Right renal cortex interstitium (tissue), 3 donors: ENCODE data around the gene POMT1. TPM values are rescaled to one million over a fixed set of nuclear protein-coding genes. Genes with fewer than 3 reads are reported as not detected.
"Not testable (repeated sequence)": the region's sequence is repeated elsewhere in the genome, so short reads cannot be mapped to it uniquely, and the experiment has no call there.

ENCODE experiments used
- DNase-seq, 3 donors: peaks; one replicate each; pipeline ENCODE4 v3.0.0-alpha.2; 2013; ENCODE audit warnings: low read depth in 3 of 3, low spot score in 2 of 3
- polyA plus RNA-seq, 3 donors: library from polyadenylated mRNA; unstranded; fragments of 120-200 nt; gene quantifications; one replicate each; pipeline ENCODE4 v1.2.1, GENCODE V29; 2013; ENCODE audit not compliant: insufficient read length in 3 of 3

The POMT1 gene, protein sequence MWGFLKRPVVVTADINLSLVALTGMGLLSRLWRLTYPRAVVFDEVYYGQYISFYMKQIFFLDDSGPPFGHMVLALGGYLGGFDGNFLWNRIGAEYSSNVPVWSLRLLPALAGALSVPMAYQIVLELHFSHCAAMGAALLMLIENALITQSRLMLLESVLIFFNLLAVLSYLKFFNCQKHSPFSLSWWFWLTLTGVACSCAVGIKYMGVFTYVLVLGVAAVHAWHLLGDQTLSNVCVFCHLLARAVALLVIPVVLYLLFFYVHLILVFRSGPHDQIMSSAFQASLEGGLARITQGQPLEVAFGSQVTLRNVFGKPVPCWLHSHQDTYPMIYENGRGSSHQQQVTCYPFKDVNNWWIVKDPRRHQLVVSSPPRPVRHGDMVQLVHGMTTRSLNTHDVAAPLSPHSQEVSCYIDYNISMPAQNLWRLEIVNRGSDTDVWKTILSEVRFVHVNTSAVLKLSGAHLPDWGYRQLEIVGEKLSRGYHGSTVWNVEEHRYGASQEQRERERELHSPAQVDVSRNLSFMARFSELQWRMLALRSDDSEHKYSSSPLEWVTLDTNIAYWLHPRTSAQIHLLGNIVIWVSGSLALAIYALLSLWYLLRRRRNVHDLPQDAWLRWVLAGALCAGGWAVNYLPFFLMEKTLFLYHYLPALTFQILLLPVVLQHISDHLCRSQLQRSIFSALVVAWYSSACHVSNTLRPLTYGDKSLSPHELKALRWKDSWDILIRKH
- polyA plus RNA-seq = 10 to 100 TPM; 31.4 to 32.7 (median 31.9) TPM

DNA sequence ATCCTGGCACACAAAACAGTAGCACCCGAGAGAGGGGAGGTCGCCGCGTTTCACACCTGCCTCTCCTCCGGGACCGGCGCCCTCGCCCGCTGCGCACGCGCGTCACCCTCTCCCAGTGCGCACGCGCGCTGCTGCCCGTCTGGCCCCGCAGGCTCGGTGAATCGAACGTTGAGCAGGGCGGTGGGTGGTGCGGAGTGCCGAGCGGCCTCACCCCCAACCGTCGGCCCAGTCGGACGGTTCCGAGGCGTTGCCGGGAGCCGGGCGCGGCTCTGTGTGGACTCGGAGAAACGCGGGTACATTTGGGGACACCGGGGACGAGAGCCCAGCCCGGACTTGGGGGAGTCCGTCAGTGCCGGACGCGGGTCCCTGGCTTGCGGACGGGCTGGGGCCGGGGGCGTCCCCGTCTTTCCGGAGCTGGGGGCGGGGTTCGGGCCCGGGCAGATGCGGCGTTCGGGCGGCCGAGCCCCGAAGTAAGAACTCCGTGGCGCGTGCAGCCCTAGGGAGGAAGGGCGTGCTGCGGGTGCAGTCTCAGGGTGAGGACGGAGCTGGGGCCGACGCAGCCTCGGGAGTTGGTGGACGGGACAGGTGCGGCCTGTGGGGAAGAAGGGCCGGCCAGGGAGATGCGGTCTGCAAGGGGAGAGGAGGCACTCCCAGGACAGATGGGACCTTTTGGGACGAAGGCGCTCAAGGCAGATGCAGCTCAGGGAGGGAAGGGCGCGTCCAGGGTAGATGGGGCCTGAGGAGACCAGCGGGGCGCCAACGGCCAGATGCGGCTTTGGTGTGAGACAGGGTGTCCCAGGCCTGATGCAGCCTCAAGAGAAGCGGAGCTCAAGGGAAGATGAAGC, at the start of gene POMT1:
TSS of gene POMT1 (plus strand) at position 138 of the 845 bp plus-strand sequence. CDS start 1,301 bp downstream, outside the sequence.
- DNase-seq = peak; percentile 50 to 73 (median 72)

DNA sequence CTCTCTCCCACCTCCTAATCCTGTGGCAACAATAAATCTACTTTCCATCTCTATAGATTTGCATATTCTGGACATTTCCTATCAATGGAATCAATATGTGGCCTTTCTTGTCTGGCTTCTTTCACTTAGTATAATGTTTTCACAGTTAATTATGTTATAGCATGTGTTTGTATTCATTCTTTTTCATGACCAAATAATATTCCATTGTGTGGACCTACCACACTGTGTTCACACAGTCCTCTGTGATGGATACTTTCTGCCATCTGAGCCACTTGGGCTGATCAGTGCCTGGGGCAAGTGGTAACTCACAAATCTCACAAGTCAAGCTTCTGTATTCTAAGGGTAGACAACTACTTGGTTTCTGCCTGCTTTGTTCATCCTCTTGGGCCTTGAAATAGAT, 48.7 kb upstream of the POMT1 start:
- DNase-seq = no peak

DNA sequence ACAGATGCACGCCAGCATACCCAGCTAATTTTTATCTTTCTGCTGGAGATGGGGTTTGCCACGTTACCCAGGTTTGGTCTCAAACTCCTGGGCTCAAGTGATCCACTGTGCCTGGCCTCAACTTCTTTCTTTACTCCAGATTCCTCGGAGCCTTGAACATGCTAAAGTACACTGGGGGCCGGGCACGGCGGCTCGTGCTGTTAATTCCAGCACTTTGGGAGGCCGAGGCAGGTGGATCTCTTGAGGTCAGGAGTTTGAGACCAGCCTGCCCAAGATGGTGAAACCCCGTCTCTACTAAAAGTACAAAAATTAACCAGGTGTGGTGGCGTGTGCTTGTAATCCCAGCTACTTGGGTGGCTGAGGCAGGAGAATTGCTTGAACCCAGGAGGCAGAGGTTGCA, 47.1 kb upstream of the POMT1 start:
- DNase-seq = not testable (repeated sequence)

DNA sequence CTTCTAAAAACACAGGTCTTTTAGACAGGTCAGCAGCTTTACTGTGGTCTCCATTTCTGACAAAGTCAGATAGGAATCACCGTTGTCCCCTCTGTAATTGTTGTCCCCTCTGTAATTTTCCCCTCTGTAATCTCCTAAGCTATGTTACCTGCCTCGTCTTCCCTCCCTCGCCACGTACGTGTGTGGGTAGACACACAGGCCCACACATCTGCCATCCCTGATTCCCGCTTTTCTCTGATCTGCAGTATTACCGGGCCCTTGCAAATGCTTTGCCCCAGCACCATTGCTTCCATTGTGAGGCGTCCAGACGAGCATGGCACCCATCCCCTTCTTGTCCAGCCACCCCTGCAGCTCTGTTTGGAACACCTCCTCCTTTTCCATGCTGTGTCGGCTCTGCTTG, 45.0 kb upstream of the POMT1 start:
- no peak for DNase-seq

DNA sequence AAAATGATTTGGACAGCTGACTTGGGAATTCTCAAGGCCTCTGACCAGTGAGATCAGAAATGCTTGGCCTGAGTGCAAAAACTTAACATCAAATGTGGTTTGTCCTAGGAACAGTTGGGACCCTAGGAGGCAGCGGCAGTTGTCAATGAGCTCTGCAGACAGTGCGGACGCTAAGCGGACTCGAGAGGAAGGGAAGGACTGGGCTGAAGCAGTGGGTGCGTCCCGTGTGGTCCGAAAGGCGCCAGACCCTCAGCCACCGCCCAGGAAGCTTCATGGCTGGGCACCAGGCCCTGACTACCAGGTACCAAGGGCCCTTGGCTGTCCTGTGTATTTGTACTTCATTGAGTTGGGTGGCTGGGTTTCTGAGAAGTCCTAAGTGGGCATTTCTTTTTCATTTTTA, 43.7 kb upstream of the POMT1 start:
- no peak for DNase-seq

DNA sequence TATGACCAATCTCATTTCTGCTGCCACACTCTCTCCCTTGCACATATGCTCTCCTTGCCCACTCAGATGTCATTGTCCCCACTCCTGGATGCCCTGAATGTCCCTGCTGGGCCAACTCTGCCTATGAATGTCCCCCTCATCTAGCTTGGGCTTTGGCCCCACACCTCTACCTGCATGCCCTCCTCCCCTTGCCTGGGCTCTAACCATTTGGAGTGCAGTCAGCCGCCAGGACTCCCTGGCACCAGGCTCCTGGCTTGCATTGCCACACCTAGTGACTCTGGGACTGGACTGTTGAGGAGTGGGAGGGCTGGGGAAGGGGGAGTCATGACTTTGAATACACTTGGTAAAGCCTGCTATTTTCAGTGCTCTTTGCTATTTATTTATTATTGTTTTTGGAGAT, 41.6 kb upstream of the POMT1 start:
- DNase-seq = no peak

DNA sequence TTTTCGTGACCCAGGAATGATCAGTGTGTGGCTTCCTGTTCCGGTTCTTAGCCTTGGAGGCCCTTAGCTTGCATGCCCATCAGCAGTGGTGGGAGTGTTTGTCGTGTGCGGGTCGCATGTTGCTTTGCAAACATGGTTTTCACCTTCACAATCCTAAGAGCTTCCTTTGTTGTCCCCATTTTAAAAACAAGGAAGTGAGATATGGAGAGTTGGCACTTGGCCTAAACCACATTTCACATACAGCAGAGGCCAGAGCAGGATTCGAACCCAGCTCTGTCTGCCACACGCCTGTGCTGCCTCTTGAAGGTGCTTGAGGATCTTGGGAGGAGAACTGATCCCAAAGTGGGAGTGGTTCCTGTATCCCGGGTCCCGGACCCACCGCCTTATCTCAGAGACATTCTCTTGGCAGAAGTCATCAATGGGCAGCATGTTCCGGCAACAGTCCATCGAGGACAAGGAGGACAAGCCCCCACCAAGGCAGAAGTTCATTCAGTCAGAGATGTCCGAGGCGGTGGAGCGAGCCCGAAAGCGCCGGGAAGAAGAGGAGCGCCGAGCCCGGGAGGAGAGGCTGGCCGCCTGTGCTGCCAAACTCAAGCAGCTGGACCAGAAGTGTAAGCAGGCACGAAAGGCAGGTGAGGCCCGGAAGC, 38.2 kb upstream of the POMT1 start:
- DNase-seq = no peak

DNA sequence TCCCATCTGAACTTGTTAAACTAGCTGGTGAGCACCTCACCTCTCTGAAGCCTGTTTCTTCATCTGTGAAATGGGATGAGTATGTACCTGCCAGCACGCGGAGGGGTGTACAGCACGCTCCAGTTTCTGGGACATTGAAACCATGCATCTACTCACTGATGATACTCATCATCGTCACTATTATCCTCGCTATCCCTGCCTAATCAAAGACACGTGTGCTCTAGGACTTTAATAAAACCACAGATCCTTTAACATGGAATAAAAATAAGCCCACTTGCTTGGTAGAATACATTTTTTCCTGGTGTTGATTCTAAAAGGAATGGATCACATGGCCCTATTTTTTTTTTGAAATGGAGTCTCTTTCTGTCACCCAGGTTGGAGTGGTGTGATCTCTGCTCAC, 37.3 kb upstream of the POMT1 start:
- no peak for DNase-seq

DNA sequence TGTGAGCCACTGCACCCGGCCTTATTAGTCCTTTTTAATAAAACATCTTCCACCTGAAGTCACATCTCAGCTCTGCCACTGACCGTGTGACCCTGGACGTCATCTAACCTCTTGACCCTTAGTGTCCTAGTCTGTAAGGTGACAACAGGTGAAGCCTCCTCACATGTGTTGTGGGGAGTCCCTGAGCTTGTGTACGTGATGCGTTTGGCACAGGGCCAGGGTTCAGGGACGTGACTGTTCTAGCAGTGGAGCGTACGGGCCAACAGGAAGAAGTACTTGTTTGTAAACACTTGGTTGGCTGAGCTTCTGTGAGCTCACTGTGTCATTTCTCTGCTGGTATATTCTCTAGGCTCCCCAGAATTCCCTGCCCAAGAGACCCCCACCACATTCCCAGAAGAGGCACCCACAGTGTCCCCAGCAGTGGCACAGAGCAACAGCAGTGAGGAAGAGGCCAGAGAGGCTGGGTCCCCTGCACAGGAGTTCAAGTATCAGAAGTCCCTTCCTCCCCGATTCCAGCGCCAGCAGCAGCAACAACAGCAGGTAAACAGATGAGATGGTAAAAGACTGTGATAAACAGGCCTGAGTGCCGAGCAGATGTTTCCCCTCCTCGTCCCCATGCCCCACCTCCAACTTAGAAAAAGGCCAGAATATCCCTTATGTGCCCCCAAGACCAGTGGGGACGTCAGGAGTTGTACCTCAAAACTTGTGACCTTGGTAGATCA, 35.3 kb upstream of the POMT1 start:
- no peak for DNase-seq

DNA sequence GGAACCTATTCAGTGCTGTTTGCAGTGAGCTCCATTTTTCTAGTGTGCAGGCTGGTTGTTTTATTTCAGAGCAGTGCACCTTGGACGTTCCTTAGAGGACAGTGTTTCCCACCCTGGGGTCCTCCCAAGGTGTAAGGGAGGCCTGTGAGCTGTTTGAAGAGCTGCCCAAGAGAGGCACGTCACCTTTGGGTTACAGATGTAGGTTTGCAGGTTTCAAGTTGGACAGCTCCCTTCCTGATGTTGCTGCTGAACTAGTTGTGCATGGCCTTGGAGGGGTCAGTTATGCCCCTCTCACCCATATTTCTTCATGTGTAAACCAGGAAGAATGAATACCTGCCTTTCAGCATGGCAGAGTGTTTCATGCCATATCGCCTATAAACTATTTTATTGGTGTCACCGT, 34.7 kb upstream of the POMT1 start:
- no peak for DNase-seq

DNA sequence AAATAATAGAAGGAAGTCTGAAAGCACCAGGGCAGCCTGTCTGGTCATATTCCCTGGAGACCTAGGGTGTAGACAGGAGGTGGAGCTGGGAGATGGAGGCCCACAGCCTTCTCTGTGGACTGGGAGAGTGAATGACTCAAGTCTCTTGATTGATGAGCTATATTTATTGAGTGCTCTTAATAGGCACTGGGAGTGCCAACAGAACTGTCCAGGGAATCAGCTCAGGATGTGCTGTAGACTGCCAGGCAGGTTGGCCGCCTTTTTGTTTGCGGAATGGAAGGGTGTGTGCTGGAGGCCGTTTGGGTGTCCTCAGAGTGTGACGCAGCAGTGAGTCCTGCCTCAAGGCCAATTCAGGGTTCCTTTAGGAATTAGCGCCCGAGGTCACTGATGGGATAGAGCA, 33.4 kb upstream of the POMT1 start:
- no peak for DNase-seq

DNA sequence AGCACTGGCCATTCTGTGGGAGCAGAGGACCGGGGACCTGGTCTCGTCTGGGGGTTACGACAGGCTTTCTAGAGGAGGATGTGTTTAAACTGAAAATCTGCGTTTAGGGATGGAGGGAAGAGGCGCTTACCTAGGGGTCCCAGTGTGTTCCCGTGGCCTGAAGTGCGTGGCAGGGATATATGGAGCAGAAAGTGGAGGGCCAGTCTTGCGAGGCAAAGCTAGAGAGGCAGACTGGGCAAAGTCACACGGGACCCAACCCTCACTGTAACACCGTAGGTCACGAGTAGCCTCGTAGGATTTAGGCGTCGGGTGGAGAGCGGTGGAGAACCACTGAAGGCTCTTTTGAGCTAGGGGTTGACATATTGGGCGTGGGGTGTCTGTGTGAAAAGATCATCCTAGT, 32.8 kb upstream of the POMT1 start:
- no peak for DNase-seq

DNA sequence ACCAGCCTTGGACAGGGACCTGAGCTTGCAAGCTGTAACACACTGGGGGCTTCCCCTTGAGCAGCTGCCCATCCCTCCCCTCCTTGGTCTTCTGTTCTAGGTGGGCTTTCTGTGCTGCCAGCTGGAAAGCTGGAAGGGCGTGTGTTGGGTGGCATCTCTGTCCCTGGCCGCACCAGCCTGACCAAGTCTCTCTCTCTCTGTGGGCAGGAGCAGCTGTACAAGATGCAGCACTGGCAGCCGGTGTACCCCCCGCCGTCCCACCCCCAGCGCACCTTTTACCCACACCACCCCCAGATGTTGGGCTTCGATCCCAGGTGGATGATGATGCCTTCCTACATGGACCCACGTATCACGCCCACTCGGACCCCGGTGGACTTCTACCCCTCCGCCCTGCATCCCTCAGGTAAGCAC, 32.1 kb upstream of the POMT1 start:
- no peak for DNase-seq

DNA sequence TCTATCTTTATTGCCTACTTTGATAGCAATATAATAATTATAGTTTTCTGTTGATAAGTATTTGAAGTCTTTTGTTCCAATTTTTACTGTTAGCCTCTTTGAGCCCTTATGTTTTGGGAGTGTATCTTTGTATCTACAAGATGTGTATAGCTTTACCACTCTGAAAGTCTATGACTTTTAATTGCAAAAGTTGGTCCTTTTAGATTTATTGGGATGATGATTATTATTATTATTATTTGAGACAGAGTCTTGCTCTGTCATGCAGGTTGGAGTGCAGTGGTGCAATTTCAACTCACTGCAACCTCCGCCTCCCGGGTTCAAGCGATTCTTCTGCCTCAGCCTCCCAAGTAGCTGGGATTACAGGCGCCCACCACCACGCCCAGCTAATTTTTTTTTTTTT, 30.6 kb upstream of the POMT1 start:
- DNase-seq = not testable (repeated sequence)

DNA sequence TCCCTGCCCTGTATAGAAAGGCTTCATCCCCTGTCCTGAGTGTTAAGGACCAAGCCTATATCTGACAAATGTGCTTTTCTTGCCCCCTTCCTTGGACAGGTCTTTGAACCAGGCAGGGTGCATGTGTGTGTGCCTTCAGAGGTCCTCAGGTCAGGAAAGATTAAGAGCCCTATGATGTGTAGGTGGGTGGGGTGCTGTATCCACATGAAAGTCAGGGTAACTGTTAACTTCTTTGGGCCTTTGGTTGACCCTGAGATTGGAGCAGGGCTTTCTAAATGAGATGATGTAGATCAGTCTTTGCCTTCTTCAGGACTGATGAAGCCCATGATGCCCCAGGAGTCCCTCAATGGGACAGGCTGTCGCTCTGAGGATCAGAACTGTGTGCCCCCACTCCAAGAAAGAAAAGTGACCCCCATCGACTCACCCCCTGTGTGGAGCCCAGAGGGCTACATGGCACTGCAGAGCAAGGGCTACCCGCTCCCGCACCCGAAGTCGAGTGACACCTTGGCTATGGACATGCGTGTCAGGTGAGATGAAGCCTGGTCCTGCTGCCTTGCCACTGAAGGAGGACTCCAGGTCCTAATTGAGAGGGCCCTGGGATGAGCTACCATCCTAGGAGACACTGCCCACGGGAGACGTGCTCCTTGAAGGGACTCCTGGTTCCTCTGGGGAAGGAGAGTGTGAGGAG, 29.4 kb upstream of the POMT1 start:
- DNase-seq = no peak

DNA sequence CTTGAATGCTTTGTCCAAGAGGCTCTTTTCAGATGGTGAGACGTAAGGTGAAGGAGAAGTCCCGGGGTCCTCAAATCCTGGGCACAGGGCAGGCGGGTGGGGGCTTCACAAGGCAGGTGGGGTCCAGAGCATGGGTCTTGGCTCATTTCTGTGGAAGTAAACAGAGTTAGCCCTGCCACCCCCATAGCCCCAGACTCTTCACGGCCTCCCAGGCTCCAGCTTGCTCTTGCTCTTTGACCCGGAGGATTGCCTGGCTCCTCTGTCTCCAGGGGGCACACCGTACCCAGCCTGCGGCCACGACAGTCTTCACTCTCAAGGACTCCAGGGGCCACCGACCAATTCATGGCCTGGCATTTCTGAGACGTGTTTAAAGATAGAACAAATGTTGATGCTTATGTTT, 28.8 kb upstream of the POMT1 start:
- DNase-seq = no peak

DNA sequence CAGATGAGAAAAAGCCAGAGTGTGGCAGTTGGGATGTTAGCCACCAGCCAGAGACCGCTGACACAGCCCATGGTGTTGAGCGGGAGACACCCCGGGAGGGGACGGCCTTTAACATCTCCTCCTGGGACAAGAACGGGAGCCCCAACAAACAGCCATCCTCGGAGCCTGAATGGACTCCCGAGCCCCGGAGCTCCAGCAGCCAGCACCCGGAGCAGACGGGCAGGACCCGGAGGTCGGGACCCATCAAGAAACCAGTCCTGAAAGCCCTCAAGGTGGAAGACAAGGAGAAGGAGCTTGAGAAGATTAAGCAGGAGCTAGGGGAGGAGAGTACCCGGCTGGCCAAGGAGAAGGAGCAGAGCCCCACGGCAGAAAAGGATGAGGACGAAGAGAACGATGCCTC, 28.0 kb upstream of the POMT1 start:
- no peak for DNase-seq

DNA sequence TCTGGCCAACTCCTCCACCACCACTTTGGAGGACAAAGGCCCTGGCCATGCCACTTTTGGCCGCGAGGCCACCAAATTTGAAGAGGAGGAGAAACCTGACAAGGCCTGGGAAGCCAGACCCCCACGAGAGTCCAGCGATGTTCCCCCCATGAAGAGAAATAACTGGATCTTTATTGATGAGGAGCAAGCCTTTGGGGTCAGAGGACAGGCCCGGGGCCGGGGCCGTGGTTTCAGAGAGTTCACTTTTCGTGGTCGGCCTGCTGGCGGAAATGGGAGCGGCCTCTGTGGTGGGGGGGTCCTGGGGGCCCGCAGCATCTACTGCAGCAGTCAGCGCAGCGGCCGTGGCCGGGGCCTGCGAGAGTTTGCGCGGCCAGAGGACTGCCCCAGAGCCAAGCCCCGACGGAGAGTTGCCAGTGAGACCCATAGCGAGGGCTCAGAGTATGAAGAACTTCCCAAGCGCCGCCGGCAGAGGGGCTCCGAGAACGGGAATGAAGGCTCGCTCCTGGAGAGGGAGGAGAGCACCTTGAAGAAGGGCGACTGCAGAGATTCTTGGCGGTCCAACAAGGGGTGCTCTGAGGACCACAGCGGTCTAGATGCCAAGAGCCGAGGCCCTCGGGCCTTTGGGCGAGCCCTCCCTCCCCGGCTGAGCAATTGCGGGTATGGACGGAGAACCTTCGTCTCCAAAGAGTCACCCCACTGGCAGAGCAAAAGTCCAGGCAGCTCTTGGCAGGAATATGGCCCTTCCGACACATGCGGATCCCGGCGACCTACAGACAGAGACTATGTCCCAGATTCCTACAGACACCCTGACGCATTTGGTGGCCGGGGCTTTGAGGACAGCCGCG, 27.4 kb upstream of the POMT1 start:
- DNase-seq = no peak
